GM18520 (cell line): ENCODE measurements around the gene PCED1B.
"Not testable (repeated sequence)": the region's sequence is repeated elsewhere in the genome, so short reads cannot be mapped to it uniquely, and the experiment has no call there.

ENCODE experiments used
- ATAC-seq: cut with Tn5 transposase; IDR thresholded peaks from one replicate; pipeline ENCODE4 v1.9.1; 2021; ENCODE audit not compliant: unreplicated experiment

PCED1B gene

GRCh38 chr12:47205532-47206449 lies 126.4 kb downstream of the PCED1B start:
- ATAC-seq = no peak

GRCh38 chr12:47206450-47207339 lies 127.3 kb downstream of the PCED1B start:
- ATAC-seq = no peak

- peak; percentile 37 for ATAC-seq
Observed at GRCh38 chr12:47207340-47207717, 127.9 kb downstream of the PCED1B start.

GRCh38 chr12:47207829-47208248 lies 128.4 kb downstream of the PCED1B start:
- ATAC-seq = peak; percentile 78

- ATAC-seq = no peak
Observed at GRCh38 chr12:47209014-47209413, 129.6 kb downstream of the PCED1B start.

GRCh38 chr12:47210776-47211175 lies 131.4 kb downstream of the PCED1B start:
- no peak for ATAC-seq

GRCh38 chr12:47212701-47213039 lies 133.2 kb downstream of the PCED1B start:
- no peak for ATAC-seq

GRCh38 chr12:47213396-47213795 lies 134.0 kb downstream of the PCED1B start:
- no peak for ATAC-seq

GRCh38 chr12:47214001-47214619 lies 134.7 kb downstream of the PCED1B start:
- no peak for ATAC-seq

GRCh38 chr12:47214771-47215170 lies 135.3 kb downstream of the PCED1B start:
- ATAC-seq = no peak

- ATAC-seq = peak; percentile 54
Observed at GRCh38 chr12:47216150-47216677, 136.8 kb downstream of the PCED1B start.

- not testable (repeated sequence) for ATAC-seq
Observed at GRCh38 chr12:47217595-47217869, 138.1 kb downstream of the PCED1B start.

GRCh38 chr12:47218191-47218654 lies 138.8 kb downstream of the PCED1B start:
- ATAC-seq = peak; percentile 37

- no peak for ATAC-seq
Observed at GRCh38 chr12:47219243-47219642, 139.8 kb downstream of the PCED1B start.

- no peak for ATAC-seq
Observed at GRCh38 chr12:47221256-47222023, 142.0 kb downstream of the PCED1B start.

GRCh38 chr12:47222520-47223030 lies 143.2 kb downstream of the PCED1B start:
- ATAC-seq = no peak

GRCh38 chr12:47223031-47223847 lies 143.8 kb downstream of the PCED1B start:
- no peak for ATAC-seq

GRCh38 chr12:47223848-47224213 lies 144.4 kb downstream of the PCED1B start:
- no peak for ATAC-seq

- ATAC-seq = no peak
Observed at GRCh38 chr12:47224563-47225133, 145.2 kb downstream of the PCED1B start.
